HL-60/S4 treated with retinoic acid at 250 ng/mL for 4 days and 3 days (cell line): Measurements from ENCODE around the gene RAB6B.

Experiments used
- in situ Hi-C: fragments of 300-500 bp; cut with MboI; formaldehyde crosslinking; loops from 2 replicates; pipeline ENCODE4 v1.7.0; 2022; ENCODE audit warnings: low sequenced_read_pairs

Gene RAB6B

DNA sequence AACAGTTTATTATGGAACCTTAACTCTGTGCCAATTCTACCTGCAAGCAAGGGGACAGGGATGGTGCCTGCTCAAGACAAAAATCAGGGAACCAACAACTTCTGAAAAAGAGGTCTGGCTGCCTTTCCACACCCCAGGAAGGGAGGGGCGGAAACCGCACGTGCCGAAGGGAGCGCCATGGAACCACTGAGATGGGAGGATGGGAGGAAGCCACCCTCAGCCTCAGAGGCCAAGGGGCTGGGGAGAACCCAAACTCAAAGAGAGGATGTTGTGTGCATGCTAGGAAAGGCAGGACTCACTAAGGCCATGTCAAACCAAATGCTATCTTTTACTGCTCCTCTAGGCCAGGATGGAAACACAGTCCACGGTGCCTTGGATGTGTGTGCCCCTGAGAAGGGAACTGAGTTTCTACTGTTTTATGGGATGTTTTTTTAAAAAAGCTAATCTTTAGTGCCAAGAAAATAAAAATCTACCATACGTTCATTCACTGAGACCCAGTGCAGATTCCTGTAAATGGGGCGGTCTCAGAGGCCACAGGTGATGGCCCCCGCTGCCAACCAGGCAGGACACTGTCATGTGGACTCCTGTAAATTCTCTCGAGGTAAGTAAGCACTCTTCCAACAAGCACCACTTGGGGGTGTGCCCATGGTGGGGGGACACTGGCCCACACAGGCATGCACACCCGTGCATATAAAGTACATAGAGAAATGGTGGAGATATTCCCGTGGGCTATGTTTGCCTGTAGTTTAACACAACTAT lies 69.5 kb downstream of the RAB6B start:
- in situ Hi-C loops, result no loop called here

- in situ Hi-C loops, result loop anchor here (25.0 kb wide), 1 partner anchor 387 kb away; no protein-coding TSS in a partner anchor
Observed at GRCh38 chr3:133824961-133825485, 70.7 kb downstream of the RAB6B start.

DNA sequence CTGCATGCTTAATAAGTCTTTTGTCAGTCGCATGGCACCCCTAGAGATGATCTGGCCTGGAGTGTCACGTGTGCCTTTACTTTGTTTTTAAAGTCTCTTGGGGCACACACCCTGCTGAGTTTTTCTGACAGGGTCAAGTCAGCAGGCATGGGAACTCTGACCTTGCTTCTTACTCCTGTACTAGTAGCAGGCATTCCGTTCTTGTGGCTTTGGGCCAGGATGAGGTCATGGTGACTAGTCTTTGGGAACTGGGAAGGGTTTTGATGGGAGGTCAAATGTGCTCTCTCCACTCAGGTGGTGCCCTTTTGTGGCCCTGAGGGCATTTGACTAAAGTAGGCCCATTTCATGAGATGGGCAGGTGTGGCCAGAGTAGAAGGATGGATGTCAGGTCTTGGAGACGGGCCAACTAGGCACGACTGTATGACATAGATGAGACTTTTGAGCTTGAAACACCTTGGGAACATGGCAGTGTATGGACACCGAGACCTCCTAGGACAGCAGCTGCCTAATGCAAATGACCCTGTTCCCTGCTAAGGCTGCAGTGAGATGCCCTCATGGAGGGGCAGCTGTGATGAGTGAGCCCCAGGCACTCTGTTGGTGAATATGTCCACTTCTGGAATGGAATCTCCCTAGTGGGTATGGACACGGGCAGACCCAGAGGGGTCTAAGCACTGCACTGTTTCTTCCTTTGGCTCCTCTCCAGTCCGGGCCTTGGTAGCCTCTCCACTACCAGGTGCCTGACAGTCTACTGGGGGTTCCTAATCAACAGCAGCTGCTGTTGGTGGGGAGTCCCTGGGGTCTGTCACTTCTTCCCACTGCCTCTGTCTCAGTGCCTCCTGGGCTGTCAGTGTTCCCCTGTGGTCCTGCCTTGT lies 73.7 kb downstream of the RAB6B start:
- in situ Hi-C loops, result loop anchor here (25.0 kb wide), 1 partner anchor 390 kb away; no protein-coding TSS in a partner anchor

- in situ Hi-C loops, result loop anchor here (25.0 kb wide), 1 partner anchor 391 kb away; no protein-coding TSS in a partner anchor
Observed at GRCh38 chr3:133820889-133821675, 74.6 kb downstream of the RAB6B start.

- in situ Hi-C loops, result loop anchor here (25.0 kb wide), 1 partner anchor 392 kb away; no protein-coding TSS in a partner anchor
Observed at GRCh38 chr3:133820129-133820528, 75.6 kb downstream of the RAB6B start.

DNA sequence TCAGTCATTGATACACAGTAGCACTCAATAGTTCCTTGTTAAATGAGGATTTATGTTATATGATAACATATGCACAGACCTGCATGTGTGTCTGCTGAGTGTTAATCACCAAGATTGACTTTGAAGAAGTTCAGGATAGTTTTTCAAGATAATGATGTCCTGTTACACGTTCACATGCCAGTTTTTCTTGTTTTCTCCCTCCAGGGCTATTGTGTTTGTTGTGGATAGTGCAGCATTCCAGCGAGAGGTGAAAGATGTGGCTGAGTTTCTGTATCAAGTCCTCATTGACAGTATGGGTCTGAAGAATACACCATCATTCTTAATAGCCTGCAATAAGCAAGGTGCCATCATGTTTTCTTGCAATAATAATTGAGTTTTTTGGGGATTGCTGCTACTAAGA lies 80.3 kb downstream of the RAB6B start:
- in situ Hi-C loops, result loop anchor here (10.0 to 25.0 kb wide), 2 partner anchors 109 to 397 kb away; no protein-coding TSS in a partner anchor

- in situ Hi-C loops, result loop anchor here (10.0 to 25.0 kb wide), 2 partner anchors 112 to 399 kb away; no protein-coding TSS in a partner anchor
Observed at GRCh38 chr3:133812872-133813271, 82.8 kb downstream of the RAB6B start.

- in situ Hi-C loops, result loop anchor here (25.0 kb wide), 1 partner anchor 406 kb away; no protein-coding TSS in a partner anchor
Observed at GRCh38 chr3:133805702-133806475, 89.8 kb downstream of the RAB6B start, which contains the start of gene SRPRB. Gene SRPRB (plus strand): TSS chr3:133805815. CDS start chr3:133805849, 34 bp downstream.

DNA sequence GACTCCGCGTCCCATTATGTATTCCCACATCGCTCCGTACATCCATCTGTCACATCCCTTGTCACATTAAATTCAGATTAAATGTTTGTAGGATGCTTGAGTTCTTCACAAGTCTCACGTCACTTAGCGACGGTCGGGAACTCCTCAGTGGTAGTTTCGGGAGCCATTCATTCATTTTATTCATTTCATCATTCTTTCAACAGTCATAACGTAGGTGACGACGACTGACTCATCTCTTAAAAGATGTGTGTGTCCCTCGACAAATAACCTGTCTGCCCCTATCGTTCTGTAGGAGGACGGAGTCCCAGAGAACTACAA lies 90.3 kb downstream of the RAB6B start:
- in situ Hi-C loops, result loop anchor here (25.0 kb wide), 1 partner anchor 407 kb away; no protein-coding TSS in a partner anchor

DNA sequence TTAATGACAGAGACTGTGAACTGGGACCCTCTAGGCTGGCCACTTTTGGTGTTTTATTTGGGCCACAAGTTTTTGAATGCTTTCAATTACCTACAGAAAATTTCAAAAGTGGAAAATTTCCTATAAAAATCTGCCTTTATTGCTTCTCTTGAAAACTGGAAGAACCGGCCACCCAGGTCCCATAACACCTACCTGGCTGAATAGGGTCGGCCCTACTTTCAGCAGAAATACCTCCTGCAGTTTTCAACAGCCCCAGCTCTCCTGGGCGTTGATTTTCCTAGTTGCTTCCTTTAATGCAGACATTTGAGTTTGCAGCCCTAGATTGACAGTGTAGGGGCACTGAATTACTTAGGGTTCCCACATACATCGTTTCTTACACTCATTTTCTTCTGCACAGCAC lies 90.8 kb downstream of the RAB6B start:
- in situ Hi-C loops, result loop anchor here (25.0 kb wide), 1 partner anchor 407 kb away; no protein-coding TSS in a partner anchor

DNA sequence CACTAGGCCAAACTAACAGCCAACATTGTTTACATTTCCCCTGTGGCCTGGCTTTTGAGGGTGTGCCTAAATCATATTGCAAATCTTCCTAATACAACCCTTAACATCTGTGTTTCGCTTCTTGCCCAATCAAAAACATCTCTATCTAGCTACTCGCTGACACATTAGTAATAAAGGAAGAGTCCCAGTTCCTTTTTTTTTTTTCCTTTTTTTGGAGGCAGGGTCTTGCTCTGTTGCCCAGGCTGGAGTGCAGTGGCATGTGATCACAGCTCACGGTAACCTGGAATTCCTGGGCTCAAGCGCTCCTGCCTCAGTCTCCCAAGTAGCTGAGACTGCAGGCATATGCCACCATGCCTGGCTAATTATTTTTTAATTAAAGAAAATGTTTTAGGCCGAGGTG lies 92.2 kb downstream of the RAB6B start:
- in situ Hi-C loops, result loop anchor here (25.0 kb wide), 1 partner anchor 409 kb away; no protein-coding TSS in a partner anchor

- in situ Hi-C loops, result loop anchor here (25.0 kb wide), 1 partner anchor 412 kb away; no protein-coding TSS in a partner anchor
Observed at GRCh38 chr3:133799794-133800585, 95.7 kb downstream of the RAB6B start.

GRCh38 chr3:133797396-133798105 lies 98.1 kb downstream of the RAB6B start:
- in situ Hi-C loops, result no loop called here

- in situ Hi-C loops, result no loop called here
Observed at GRCh38 chr3:133792171-133792763, 103.4 kb downstream of the RAB6B start.

GRCh38 chr3:133788024-133788423 lies 107.7 kb downstream of the RAB6B start:
- in situ Hi-C loops, result no loop called here

- in situ Hi-C loops, result no loop called here
Observed at GRCh38 chr3:133783762-133784161, 111.9 kb downstream of the RAB6B start.

GRCh38 chr3:133782454-133782853 lies 113.2 kb downstream of the RAB6B start:
- in situ Hi-C loops, result no loop called here

DNA sequence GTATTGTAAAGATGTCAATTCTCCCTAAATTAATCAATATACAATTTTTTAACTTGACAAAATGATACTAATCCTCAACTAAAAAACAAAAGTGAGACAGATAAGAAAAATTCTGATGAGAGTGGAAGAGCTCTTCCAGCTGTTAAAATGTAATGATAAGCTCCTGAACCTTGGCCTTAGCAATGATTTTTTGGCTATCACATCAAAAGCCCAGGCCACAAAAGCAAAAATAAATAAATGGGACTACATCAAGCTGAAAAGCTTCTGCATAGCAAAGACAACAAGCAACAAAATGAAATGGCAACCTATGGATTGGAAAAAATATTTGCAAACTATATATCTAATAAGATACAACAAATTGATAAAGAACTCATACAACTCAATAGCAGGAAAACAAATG lies 114.1 kb downstream of the RAB6B start:
- in situ Hi-C loops, result no loop called here
